HUDEP-2 (cell line): Measurements from ENCODE around the gene ZNF76.

Source experiments
- DNase-seq, 76 experiments: peaks; one replicate each; lab custom pipeline; 2025; ENCODE audit not compliant: unreplicated experiment in 76 of 76; lab: John Stamatoyannopoulos, UW

Gene ZNF76

DNA sequence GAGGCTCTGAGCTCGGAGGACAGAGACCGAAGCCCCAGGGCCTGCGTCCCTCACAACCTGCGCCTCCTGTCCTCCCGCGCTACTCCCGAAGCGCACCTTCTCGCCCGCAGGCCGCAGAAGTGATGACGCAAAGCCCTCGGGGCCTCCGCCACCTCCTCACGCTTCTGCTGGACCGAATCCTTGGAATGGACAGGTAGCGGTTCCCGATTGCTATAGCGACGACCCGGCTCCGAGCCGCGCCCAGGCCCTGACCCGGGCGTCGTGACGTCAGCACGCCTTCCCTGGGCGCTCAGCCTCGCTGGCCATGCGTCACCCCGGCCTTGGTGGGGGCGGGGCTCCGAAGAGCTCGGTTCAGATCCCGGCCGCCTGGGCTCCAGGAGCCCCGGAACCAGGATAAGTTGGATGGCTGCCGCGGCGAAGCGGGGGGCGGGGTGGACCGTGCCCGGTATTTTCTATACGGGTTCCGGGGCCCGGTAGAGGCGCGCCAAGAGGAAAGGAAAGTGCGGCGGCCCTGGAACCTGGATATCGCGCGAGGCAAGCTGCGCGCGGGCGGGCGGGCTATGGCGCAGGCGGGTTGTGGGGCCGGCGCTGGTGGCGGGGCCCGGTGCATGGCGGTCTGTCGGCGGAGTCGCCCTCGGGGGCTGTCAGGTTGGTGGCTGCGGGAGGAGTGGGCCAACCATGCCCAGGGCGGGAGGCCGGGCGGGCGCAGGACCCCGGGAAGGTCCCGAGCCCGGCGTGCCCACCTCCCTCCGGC, at the start of gene ZNF76:
TSS of gene ZNF76 (plus strand) at position 542 of the 754 bp plus-strand sequence. CDS start 21,417 bp downstream, outside the sequence.
- peak; percentile 78 to 100 (median 99) for DNase-seq

DNA sequence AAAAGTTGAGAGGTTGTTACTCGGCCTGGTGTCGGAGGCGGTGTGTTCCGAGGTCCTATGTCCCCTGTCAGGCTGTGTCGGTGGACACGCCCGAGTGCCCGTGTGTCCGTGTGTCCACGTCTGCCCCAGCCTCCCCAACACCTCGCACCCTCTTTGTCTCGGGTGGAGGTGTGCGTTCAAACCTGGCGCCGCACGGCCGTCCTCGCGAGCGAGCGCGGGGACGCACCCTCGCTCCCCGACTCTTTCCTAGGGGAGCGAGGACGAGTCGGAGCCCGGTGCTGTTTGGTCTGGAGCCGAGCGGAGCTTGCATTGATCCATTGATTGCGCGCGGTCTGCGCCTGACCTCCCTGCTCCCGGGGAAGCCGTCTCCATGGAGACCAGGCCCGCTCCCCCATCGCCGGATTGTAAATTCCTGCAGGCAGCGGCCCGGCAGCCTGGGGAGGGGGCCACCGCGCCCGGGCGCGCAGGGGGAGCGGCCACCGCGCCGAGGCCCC, 46.2 kb upstream of the ZNF76 start:
- DNase-seq, result no peak

DNA sequence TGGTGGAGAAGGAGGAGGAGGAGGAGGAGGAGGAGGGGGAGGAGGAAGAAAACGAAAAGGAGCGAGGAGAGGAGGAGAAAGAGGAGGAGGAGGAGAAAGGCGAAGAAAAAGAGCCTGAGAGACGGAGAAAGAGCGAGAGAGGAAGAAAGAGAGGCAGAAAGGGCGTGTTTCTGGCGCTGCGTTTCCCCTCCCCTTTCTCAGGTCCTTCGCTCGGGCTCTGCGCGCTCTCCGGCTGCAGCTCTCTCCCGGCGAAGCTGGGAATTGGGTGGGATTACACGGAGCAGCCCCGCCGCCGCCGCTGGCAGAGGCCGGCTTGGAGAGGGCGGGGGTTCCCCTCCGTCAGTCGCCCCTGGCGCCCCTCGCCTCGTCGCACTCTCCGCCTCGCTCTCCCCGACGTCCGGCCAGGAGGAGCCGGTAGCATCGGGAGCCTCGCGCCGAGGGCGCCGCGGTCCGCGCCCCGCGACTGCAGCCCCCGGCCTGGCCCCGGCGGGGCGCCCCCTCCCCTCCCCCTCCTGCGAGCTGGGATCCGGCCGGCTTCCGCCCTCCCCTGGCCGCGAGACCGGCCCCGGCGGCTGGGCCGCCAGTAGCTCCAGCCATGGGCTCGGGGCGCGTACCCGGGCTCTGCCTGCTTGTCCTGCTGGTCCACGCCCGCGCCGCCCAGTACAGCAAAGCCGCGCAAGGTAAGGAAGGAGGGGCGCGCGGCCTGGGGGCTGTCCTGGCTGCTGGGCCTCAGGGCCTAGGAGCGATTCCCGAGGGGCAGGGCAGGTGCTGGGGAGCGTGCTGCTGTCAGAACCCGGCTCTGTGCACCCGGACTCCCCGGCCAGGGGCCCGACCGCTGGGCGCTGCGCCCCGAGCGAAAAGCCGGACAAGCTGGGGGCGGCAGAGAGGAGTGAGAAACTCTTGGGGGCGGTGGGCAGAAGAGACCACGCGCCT, 45.4 kb upstream of the ZNF76 start, which contains the start of gene SCUBE3:
TSS of gene SCUBE3 (plus strand) at position 133 of the 933 bp plus-strand sequence. CDS start at position 596, 463 bp downstream.
- no peak for DNase-seq

DNA sequence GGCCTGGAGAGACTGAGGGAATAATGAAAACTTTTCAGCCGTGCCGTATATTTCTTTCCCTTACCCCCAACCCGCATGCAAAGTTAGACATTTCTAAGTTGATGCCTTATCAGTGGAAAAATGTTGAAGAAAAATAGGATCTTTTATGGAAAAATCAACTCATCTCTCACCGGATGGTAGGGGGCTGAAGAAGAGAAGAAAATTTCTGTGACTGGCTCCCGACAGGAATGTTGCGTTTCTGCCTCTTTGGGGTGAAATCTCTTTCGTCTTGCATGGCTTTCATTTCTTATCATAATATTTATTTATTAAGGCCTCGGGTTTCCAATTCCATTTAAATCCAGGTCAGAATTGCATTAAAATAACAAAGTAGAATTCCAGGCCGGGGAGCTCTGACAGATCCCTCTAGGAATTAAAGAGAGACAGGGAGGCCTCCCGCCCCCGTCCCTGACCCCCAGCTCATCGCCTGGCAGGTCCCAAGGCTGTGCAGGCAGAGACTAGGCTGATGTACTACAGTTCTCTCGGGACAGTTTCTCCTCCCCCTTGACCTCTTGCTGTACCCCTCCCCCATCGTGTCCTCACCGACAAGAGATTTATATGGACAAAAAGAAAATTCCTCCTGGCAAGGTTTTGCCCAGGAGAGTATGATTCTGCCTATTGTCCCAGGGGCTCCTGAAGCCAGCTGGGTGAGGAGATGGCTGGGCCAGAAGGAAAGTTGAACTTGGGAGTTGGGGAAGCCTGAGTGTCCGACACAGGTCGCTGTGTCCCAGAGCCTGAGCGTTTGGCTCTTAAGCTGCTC, 44.5 kb upstream of the ZNF76 start:
- DNase-seq, result no peak

DNA sequence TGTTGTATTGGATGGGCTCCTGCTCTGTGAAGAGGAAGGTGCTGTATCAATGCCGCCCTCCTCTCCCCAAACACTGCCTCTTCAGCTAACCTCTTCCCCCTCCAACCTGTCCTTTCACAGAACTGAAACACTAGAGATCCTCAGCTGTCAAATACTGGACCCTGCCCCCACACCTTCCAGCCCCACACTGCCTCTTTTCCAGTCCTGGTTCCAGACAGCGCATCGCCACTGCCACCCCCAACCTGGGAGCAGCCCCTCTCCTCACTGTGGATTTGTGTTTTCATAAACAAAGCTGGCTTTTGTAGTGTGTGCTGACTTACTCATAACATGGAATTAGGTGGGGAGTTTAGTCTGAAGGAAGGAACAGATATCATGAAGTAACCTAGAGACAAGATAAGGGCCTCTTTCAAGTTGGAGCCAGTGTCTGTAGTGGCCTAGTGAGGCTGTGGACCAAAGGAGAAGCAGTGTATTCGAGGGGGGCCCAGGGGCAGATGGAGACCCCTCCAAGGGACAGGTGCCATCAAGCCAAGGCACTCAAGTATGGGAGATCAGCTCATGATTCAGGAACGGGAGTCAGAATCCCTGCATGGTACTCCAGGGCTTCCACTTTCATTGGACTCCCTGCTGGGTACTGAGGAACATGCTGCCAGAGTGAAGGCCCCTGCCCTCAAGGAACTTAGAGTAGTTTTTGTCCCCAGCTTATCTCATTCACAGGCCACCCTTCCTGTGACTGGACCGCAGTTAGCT, 43.7 kb upstream of the ZNF76 start:
- DNase-seq, result peak in 1 of 76 experiments; percentile 19

DNA sequence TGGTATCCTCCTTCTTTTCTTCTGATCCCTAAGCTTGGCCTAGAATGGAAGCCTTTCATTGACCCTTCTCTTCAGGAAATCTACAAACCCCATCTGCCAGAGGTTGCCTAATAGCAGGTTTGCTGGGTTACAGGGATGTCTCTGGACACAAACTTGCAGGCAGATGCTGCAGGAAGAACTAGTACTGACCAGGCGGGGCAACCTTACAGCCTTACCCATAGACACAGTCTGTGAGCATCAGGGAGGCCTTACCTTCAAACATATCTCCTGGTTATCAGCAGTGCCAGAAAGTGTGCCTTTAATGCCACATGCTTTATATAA, 43.2 kb upstream of the ZNF76 start:
- no peak for DNase-seq

DNA sequence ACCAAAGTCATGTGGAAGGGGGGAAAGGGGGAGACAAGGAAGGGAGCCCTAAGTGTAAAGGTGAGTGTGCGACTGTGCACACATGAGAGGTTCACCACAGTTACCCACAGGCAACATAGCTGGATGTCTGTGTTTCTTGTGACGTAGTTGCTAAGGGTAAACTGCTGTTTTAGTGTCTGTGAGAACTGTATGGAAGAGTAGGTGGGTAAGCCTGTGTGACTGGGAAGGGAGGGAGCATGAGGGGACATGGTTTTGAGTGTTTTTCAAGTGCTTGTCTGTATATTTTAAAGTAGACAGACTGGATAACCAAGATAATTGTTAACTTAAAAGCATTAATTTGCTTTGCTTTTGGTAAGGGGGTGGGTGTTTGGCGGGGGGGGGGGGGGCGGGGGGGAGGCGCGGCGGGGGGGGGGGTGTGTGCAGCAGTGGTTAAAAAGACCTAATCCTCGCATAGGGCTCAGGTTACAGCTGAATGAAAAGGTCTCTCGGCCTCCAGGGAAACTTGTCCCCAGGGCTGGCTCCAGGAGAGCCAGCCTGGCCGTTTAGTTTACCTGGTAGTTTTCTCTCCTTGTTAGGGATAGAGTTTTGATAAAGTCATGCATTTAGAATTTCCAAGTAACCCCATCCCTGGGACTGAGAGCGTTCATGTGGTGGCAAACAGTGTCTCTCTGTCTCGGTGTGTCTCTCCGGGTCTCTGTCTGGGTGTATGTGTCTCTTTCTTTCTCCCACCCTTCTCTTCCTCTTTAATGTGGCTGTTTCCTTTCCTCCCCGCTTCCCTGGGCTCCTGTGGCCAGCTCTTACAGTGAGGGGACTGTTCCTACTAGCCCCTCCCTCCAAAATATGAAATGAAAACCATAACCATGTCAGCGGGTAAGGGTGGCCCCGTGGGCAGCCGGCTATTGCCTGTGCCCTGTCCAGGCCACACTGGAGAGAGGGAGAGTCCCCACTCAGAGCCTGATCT, 42.4 kb upstream of the ZNF76 start:
- no peak for DNase-seq

DNA sequence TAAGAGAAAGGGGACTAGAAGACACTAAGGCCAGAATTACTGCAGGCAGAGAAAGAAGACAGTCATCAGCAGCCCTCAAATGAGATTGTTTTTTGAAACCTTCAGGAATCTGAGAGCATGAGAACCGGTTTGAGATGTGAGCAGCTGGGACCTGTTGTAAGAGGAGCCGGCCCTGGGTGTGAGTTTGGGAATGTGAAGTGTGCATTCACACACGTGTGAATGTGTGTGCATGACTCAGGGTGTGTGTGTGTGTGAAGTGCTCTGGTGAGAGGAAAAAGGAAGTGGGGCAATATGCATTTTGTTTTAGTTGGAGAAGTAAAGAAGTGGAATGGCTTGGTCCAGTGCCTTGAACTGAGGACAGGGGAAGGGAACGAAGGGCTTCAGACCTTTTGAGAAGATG, 41.5 kb upstream of the ZNF76 start:
- no peak for DNase-seq

DNA sequence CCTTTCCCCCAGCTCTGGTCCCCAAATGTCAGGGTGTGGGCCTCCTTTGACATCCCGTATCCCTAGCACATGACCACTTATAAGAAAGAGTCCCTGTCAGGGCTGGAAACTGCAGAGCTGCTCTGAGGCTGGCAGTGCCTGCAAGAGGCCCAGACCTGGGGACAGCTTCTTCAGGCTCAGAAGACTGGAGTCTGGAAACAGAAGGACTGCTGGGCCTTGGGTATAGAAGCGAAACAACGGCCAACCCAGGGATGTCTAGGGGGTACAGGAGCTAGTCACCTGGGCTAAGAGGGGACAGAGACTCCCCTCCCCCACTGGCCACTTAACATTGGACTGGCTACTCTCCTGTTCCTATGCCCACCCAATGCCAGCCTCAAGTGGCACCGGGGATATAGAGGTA, 41.1 kb upstream of the ZNF76 start:
- DNase-seq, result no peak

DNA sequence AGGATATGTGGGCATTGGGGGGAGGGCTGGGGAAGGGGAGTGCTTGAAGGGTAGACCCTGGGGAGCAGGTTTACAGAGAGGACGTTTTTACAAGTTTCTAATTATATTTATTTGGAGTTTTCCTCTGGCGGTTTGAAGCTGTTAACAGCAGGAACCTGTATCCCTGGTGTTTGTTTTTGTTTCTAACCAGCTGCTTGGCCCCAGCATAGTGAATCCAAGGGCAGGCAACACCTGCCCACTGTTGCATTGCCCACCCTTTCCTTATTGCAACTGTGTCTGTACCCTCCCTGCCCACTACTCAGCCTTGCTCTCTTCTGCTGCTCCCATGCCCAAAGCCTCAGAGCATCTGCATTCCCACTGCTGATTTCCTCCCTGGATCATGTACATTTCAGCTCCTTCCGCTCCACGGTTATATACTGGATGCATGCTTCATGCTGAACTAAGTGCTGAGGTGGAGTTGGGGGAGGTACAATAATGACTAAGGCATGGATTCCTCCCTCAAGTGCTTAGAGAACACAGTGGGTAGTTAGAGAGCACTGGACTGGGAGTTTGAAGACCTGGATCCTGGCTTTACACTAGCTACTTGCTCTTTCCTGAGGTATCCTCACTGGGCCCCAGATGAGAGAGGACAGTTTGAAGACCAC, 39.7 kb upstream of the ZNF76 start:
- DNase-seq, result no peak

DNA sequence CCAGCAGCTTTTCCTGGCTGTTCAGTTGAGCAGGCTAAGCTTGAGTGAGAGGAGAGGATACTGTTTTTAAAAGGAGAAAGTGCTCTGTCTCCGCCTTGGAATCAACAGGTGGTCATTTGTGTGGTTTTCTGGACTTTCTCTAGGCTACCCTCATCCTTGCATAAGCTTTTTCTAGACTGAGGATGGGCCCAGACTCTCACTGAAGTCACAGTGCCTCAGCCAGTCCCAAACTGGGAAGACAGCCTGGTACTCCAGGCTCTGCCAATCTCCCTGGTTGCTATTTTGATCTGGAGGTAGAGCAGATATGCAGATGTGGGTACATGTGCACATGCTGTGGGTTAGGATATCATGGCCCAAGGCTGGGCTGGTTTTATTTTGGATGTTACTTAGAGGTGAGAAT, 38.8 kb upstream of the ZNF76 start:
- DNase-seq, result no peak

DNA sequence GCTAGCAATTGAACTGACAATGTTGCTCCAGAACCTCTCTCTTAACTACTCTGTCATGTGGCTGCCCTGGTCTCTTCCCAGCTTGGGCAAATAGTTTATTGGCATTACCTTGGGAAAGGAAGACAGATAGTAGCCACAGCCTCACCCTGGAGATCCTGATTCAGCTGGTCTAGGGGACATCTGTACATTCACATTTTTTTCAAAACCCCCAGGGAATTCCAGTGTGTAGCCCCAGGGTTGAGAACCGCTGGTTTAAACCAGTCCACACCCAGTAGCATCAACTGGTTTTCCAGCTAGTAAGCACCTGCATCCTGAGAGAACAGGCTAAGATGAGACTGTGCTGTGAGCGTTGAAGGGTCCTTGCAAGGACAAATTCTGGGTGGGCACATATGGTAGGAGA, 36.1 kb upstream of the ZNF76 start:
- no peak for DNase-seq

DNA sequence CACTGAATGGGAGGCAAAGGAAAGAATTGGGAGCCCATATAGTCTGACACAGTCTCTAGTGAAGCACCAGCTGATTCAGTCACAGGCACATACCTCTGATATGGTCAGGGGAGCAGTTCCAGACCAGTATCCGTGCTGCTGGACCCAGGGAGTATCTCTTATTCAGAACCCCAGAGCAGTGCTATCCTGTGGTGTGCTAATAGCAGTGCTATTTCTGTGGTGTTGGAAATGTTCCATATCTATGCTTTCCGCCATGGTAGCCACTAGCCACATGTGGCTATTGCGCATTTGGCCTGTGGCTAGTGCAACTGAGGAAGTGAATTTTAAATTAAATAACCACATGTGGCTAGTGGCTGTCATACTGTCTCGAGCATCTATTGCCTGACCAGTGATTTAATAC, 34.8 kb upstream of the ZNF76 start:
- DNase-seq, result no peak

DNA sequence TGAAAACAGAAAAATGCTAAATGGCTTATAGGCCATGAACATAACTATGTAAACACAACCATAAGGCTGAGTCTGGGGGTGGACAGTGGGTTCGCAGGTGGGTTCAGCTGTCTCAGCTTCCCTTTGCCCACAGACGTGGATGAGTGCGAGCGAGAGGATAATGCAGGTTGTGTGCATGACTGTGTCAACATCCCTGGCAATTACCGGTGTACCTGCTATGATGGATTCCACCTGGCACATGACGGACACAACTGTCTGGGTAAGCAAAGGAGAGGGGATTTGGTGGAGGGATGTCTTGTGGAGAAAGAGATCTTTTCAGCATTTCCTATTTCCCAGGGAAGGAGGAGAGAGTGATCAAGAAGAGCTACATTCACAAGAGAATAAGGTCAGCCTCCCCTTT, 31.1 kb upstream of the ZNF76 start:
- no peak for DNase-seq

DNA sequence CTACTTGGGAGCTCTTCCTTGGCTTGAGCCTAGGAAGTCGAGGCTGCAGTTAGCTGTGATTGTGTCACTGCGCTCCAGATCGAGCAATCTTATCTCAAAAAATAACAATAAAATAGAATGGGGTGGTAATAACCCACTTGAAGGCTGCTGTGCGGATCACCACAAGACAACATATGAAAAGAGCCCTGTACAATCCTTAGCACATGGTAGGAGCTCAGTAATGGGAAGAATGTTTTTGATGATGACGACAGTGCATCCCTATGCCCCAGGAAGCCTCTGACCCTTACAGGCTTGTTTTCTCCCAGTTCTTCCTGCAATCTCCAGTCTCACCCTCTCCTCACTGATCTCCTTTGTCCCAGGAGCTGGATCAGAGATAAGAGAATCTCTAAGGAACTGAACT, 30.2 kb upstream of the ZNF76 start:
- DNase-seq, result no peak

DNA sequence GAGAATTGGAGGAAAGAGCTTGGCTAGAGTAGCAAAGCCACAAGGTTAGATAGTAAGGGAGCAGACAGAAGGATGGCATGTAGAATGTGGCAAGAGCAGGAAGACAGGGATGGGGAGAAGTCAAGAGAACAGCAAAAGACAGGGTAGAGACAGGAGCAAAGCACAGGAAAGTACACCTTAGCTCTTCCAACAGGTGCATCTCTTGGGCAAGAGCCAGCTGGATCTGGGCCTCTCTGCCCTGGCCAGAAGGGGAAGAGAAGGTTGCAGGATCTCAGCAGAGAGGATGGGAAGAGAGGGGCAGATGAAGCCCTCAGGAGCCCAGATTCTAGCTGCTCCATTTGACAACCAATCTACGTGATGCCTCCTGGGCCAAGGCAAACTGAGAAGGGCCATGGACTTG, 29.0 kb upstream of the ZNF76 start:
- DNase-seq, result no peak

DNA sequence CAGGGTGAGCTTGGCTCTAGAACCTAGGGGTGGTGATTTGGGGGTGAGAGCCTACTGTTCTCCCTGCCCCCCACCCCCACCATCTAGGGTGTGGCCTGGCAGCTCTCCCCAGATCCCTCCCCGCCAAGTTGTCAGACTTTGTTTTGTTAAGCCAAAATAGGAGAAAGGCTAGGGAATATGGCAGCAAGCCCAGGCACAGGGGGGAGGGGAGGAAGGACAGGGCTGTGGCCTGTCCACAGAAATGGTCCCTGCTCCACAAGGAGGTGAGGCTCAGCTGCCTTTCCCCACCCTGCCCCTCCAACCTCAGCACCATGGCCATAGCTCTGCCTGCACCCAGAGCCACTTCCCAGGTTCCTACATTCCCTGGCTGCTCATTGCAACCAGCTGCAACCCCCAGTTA, 28.6 kb upstream of the ZNF76 start:
- no peak for DNase-seq

DNA sequence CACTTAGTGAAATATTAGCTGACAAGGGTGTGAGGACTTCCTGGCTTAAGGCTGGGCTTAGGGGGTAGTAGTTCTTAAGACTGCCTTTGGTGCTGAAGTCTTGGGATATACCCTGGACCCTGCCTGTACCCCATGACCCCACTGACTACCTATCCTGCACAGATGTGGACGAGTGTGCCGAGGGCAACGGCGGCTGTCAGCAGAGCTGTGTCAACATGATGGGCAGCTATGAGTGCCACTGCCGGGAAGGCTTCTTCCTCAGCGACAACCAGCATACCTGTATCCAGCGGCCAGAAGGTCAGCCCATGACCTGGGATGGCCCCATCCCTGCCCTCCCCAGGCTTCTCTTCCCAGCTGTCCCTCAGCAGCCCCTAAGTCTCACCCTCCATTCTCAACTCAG, 28.0 kb upstream of the ZNF76 start:
- no peak for DNase-seq

DNA sequence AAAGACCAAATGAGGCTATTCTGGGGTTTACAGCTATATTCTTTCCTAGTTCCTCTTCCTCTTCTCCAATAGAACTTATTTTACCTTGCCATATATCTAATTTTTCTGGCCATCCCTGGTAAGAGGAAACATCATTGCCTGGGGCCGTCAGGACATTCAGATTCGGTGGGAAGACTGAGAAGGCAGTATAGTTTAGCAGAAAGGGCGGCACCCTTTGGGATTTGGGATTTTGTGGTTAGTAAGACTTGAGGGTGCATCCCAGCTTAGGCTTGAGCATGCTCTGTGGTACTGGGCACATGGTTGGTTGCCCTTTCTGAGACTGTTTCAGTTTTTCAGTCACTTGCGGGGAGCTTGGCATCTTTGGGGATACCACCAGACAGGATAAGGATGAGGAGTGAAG, 24.6 kb upstream of the ZNF76 start:
- DNase-seq, result no peak
